Keratinocyte (primary cell): ENCODE measurements around the gene HNRNPM. TPM values are rescaled to one million over a fixed set of nuclear protein-coding genes. Genes with fewer than 3 reads are reported as not detected.

Experiments used
- DNase-seq: peaks from one replicate; pipeline ENCODE4 v3.0.0-alpha.2; 2011; ENCODE audit warnings: low read depth, missing footprints, low spot score
- FAIRE-seq: peaks from 2 replicates; lab custom pipeline; 2011; peaks lifted over from hg19 to GRCh38; lab: Jason Lieb, UNC
- H2AFZ ChIP-seq: 2 replicates; pipeline ENCODE4 v1.6.0; 2012; ENCODE audit warnings: low read length, control low read depth, inconsistent platforms; ENCODE audit not compliant: control insufficient read depth
- H3K27ac ChIP-seq: 2 replicates; pipeline ENCODE4 v1.5.1; 2011; ENCODE audit warnings: low read length; ENCODE audit not compliant: control insufficient read depth, insufficient read depth
- H3K27me3 ChIP-seq: 3 replicates; pipeline ENCODE4 v1.6.0; 2011; ENCODE audit warnings: low read length; ENCODE audit not compliant: control insufficient read depth, insufficient read depth; ENCODE audit errors: extremely low read depth
- H3K36me3 ChIP-seq, 2 experiments: 2 replicates in 1 of 2; 3 replicates in 1 of 2; pipeline ENCODE4 v1.5.1; 2011; ENCODE audit warnings: low read length in 2 of 2, mild to moderate bottlenecking in 1 of 2; ENCODE audit not compliant: control insufficient read depth in 2 of 2, insufficient read depth in 2 of 2; ENCODE audit errors: extremely low read depth in 1 of 2
- H3K4me1 ChIP-seq: 3 replicates; pipeline ENCODE4 v1.5.1; 2011; ENCODE audit warnings: low read length; ENCODE audit not compliant: control insufficient read depth, insufficient read depth; ENCODE audit errors: extremely low read depth
- H3K4me2 ChIP-seq: 3 replicates; pipeline ENCODE4 v1.6.0; 2011; ENCODE audit warnings: low read depth, low read length; ENCODE audit not compliant: control insufficient read depth, insufficient read depth; ENCODE audit errors: extremely low read depth
- H3K4me3 ChIP-seq, 3 experiments: fragments of 200-600 bp in 1 of 3; sonication (generic) in 1 of 3; 2 replicates in 2 of 3; 3 replicates in 1 of 3; pipeline ENCODE4 v1.5.1; 2011 to 2016; ENCODE audit warnings: low read length in 3 of 3, mild to moderate bottlenecking in 3 of 3, control low read depth in 2 of 3, inconsistent platforms in 1 of 3, low read depth in 1 of 3, mixed read lengths in 1 of 3, mixed run types in 1 of 3, moderate library complexity in 1 of 3; ENCODE audit not compliant: control insufficient read depth in 2 of 3, insufficient read depth in 2 of 3; ENCODE audit errors: extremely low read depth in 1 of 3
- H3K79me2 ChIP-seq: 2 replicates; pipeline ENCODE4 v1.6.0; 2012; ENCODE audit warnings: low read length; ENCODE audit not compliant: control insufficient read depth, insufficient read depth
- H3K9ac ChIP-seq: 3 replicates; pipeline ENCODE4 v1.6.0; 2011; ENCODE audit warnings: low read length; ENCODE audit not compliant: control insufficient read depth, insufficient read depth; ENCODE audit errors: extremely low read depth
- H3K9me1 ChIP-seq: 3 replicates; pipeline ENCODE4 v1.6.0; 2011; ENCODE audit warnings: low read length; ENCODE audit not compliant: control insufficient read depth, insufficient read depth; ENCODE audit errors: extremely low read depth
- H3K9me3 ChIP-seq: 2 replicates; pipeline ENCODE4 v1.5.1; 2012; ENCODE audit warnings: low read depth, low read length; ENCODE audit not compliant: control insufficient read depth
- H4K20me1 ChIP-seq: 3 replicates; pipeline ENCODE4 v1.6.0; 2011; ENCODE audit warnings: low read length; ENCODE audit not compliant: control insufficient read depth, insufficient read depth; ENCODE audit errors: extremely low read depth
- CTCF ChIP-seq, 3 experiments: IDR thresholded peaks in 1 of 3; conservative IDR thresholded peaks in 1 of 3; optimal IDR thresholded peaks in 1 of 3; 2 replicates in 2 of 3; 3 replicates in 1 of 3; pipeline versions ENCODE3 to v1.5.1; 2011; ENCODE audit warnings: low read length in 3 of 3, mild to moderate bottlenecking in 3 of 3, moderate library complexity in 2 of 3, control low read depth in 1 of 3, inconsistent platforms in 1 of 3; ENCODE audit not compliant: insufficient read depth in 2 of 3; ENCODE audit errors: extremely low read depth in 1 of 3
- EZH2 ChIP-seq: IDR thresholded peaks from one replicate; pipeline ENCODE4 v1.6.1; 2012; ENCODE audit warnings: inconsistent platforms, mild to moderate bottlenecking, low read length, moderate library complexity
- dilution Hi-C: fragments of 300-500 bp; cut with MboI; formaldehyde crosslinking; loops from one replicate; pipeline ENCODE4 v1.7.0; 2020; ENCODE audit warnings: low sequenced_read_pairs; ENCODE audit not compliant: extremely low pct_ligation_motif_present
- polyA plus RNA-seq, 5 experiments: library from polyadenylated mRNA; depleted of rRNA in 3 of 5; stranded (reverse) in 3 of 5; stranded (forward) in 1 of 5; unstranded in 1 of 5; fragments of >200 nt; gene quantifications; 1 replicate in 1 of 5; 2 replicates in 3 of 5; 3 replicates in 1 of 5; pipeline versions ENCODE4 v1.2.1 to v1.2.3, GENCODE V29; 2011 to 2012; ENCODE audit warnings: missing spikeins in 2 of 5, low read depth in 1 of 5, low replicate concordance in 1 of 5

HNRNPM gene
- polyA plus RNA-seq, 1 donor (not counting 4 experiments of a cell fraction or from before 2014, with no cell fraction given) = 126 TPM

GRCh38 chr19:8449830-8450229 is 5.1 kb downstream of the HNRNPM start:
- Histone ChIP-seq H3K36me3 (peaks cover 4 to 30% of the 10 kb centered on the region in 2 experiments), H3K27ac (no peak overlapping the region), H3K4me2 (no peak overlapping the region), H4K20me1 (peaks cover 58% of the 10 kb centered on the region), H3K79me2 (peaks cover 93% of the 10 kb centered on the region), H3K4me3 (no peak overlapping the region), H3K9me3 (no peaks in the 10 kb centered on the region), H2AFZ (no peak overlapping the region), H3K27me3 (no peaks in the 10 kb centered on the region), H3K9ac (no peak overlapping the region), H3K9me1 (peaks cover 18% of the 10 kb centered on the region), H3K4me1 (peaks cover 31% of the 10 kb centered on the region)
- no peak for FAIRE-seq
- TF ChIP-seq CTCF (optimal IDR thresholded peaks at IDR 0.05 in 1 of 3, IDR thresholded peaks at IDR 0.05 in 1 of 3, conservative IDR thresholded peaks at IDR 0.05 in 1 of 3; ENCODE audit: extremely low read depth in 1 of 3, insufficient read depth in 2 of 3, low read length in 3 of 3) (no peak), EZH2 (no peak)
- dilution Hi-C loops = no loop called here
- no peak for DNase-seq

GRCh38 chr19:8451377-8451776 is 6.6 kb downstream of the HNRNPM start:
- peaks cover 30% of the 10 kb centered on the region for H3K4me1 ChIP-seq
- no peak overlapping the region for H3K4me3 ChIP-seq
- dilution Hi-C loops = no loop called here
- H3K27ac ChIP-seq = peak overlapping the region; percentile 20
- peaks cover 9 to 42% of the 10 kb centered on the region in 2 experiments for H3K36me3 ChIP-seq
- DNase-seq (no peak), FAIRE-seq (no peak)
- H3K9me1 ChIP-seq = peaks cover 18% of the 10 kb centered on the region
- TF ChIP-seq EZH2 (no peak), CTCF (optimal IDR thresholded peaks at IDR 0.05 in 1 of 3, IDR thresholded peaks at IDR 0.05 in 1 of 3, conservative IDR thresholded peaks at IDR 0.05 in 1 of 3; ENCODE audit: extremely low read depth in 1 of 3, insufficient read depth in 2 of 3, low read length in 3 of 3) (no peak)
- H3K9ac ChIP-seq = no peak overlapping the region
- H4K20me1 ChIP-seq = peaks cover 68% of the 10 kb centered on the region
- H3K27me3 ChIP-seq = no peaks in the 10 kb centered on the region
- H3K79me2 ChIP-seq = peaks cover 93% of the 10 kb centered on the region
- H3K4me2 ChIP-seq = peak overlapping the region; percentile 32
- no peak overlapping the region for H2AFZ ChIP-seq
- no peaks in the 10 kb centered on the region for H3K9me3 ChIP-seq
